Endothelial cell of umbilical vein (primary cell): Measurements from ENCODE around the gene HELQ. TPM values are rescaled to one million over a fixed set of nuclear protein-coding genes. Genes with fewer than 3 reads are reported as not detected.

Experiments used
- BruUV-seq: library from RNA; stranded (reverse); fragments of 400-500 nt; replicated peaks from 2 replicates; lab custom pipeline; 2021; lab: Mats Ljungman, UMichigan
- CTCF ChIA-PET: fragments of 300-600, 350-600 bp; sonication (Branson Sonifier 250); formaldehyde crosslinking; loops from one replicate; lab custom pipeline; 2021; ENCODE audit warnings: antibody characterized with exemption, inconsistent platforms; lab: Charles Lee
- POLR2A ChIA-PET: fragments of 300-600, 350-600 bp; sonication (Branson Sonifier 250); formaldehyde crosslinking; loops from one replicate; lab custom pipeline; 2021; ENCODE audit warnings: antibody characterized with exemption, inconsistent platforms; lab: Charles Lee
- DNase-seq: peaks from one replicate; pipeline ENCODE4 v3.0.0-alpha.2; 2011; ENCODE audit warnings: low read depth, low spot score
- FAIRE-seq: peaks from 2 replicates; lab custom pipeline; 2011; peaks lifted over from hg19 to GRCh38; lab: Jason Lieb, UNC
- H2AFZ ChIP-seq: 2 replicates; pipeline ENCODE4 v1.6.0; 2012; ENCODE audit warnings: low read depth, low read length, control low read depth, inconsistent platforms
- H3K27ac ChIP-seq: 2 replicates; pipeline ENCODE4 v1.5.1; 2011; ENCODE audit warnings: low read depth, mild to moderate bottlenecking, control low read depth, low read length, moderate library complexity; ENCODE audit not compliant: insufficient read depth
- H3K27me3 ChIP-seq, 2 experiments: 2 replicates each; pipeline versions ENCODE4 v1.6.0 to v1.6.1; 2011; ENCODE audit warnings: low read length in 2 of 2, mixed read lengths in 1 of 2; ENCODE audit not compliant: control insufficient read depth in 2 of 2, insufficient read depth in 2 of 2
- H3K36me3 ChIP-seq, 2 experiments: 2 replicates in 1 of 2; 3 replicates in 1 of 2; pipeline ENCODE4 v1.5.1; 2011; ENCODE audit warnings: low read length in 2 of 2, mild to moderate bottlenecking in 1 of 2, moderate library complexity in 1 of 2; ENCODE audit not compliant: control insufficient read depth in 2 of 2, insufficient read depth in 2 of 2; ENCODE audit errors: extremely low read depth in 1 of 2
- H3K4me1 ChIP-seq: 3 replicates; pipeline ENCODE4 v1.5.1; 2011; ENCODE audit warnings: mild to moderate bottlenecking, low read length; ENCODE audit not compliant: control insufficient read depth, insufficient read depth; ENCODE audit errors: extremely low read depth
- H3K4me2 ChIP-seq: 2 replicates; pipeline ENCODE4 v1.6.1; 2011; ENCODE audit warnings: low read length, control low read depth, mixed read lengths; ENCODE audit not compliant: insufficient read depth
- H3K4me3 ChIP-seq, 3 experiments: fragments of 200-600 bp in 1 of 3; sonication (generic), shearing (Covaris generic) in 1 of 3; replicated peaks in 1 of 3; 2 replicates each; pipeline ENCODE4 v1.5.1; 2011 to 2016; ENCODE audit warnings: control low read depth in 3 of 3, low read length in 3 of 3, mild to moderate bottlenecking in 2 of 3, inconsistent platforms in 1 of 3, low read depth in 1 of 3, moderate library complexity in 1 of 3; ENCODE audit not compliant: insufficient read depth in 1 of 3
- H3K79me2 ChIP-seq: 2 replicates; pipeline ENCODE4 v1.6.0; 2012; ENCODE audit warnings: low read length, inconsistent platforms; ENCODE audit not compliant: control insufficient read depth, insufficient read depth
- H3K9ac ChIP-seq: replicated peaks from 2 replicates; pipeline ENCODE3; 2011; ENCODE audit warnings: low read length, control low read depth; ENCODE audit not compliant: insufficient read depth; ENCODE audit errors: extremely low read depth
- H3K9me1 ChIP-seq: replicated peaks from 3 replicates; pipeline ENCODE4 v1.6.0; 2011; ENCODE audit warnings: mild to moderate bottlenecking, low read length; ENCODE audit not compliant: control insufficient read depth, insufficient read depth; ENCODE audit errors: extremely low read depth
- H3K9me3 ChIP-seq: replicated peaks from 2 replicates; pipeline ENCODE4 v1.5.1; 2012; ENCODE audit warnings: low read length, inconsistent platforms; ENCODE audit not compliant: control insufficient read depth, insufficient read depth
- H4K20me1 ChIP-seq: replicated peaks from 2 replicates; pipeline ENCODE3; 2011; ENCODE audit warnings: mild to moderate bottlenecking, low read length; ENCODE audit not compliant: control insufficient read depth, insufficient read depth; ENCODE audit errors: extremely low read depth
- EZH2 ChIP-seq: IDR thresholded peaks from 2 replicates; pipeline ENCODE4 v1.6.1; 2012; ENCODE audit warnings: borderline replicate concordance, low read depth, mild to moderate bottlenecking, moderate library complexity, low read length, inconsistent platforms; ENCODE audit not compliant: severe bottlenecking
- FOS ChIP-seq: IDR thresholded peaks from 2 replicates; pipeline ENCODE4 v1.6.1; 2011; ENCODE audit warnings: mild to moderate bottlenecking, low read length, moderate library complexity, borderline replicate concordance; ENCODE audit not compliant: insufficient read depth
- GATA2 ChIP-seq: IDR thresholded peaks from 2 replicates; pipeline ENCODE4 v1.7.0; 2011; ENCODE audit warnings: low read depth, mild to moderate bottlenecking, moderate library complexity, mixed read lengths, low read length; ENCODE audit not compliant: insufficient read length, insufficient read depth
- JUN ChIP-seq: IDR thresholded peaks from 2 replicates; pipeline ENCODE4 v1.6.1; 2011; ENCODE audit warnings: borderline replicate concordance, low read depth; ENCODE audit not compliant: insufficient read length, insufficient read depth
- MYC ChIP-seq: IDR thresholded peaks from one replicate; pipeline ENCODE4 v1.6.1; 2011; ENCODE audit warnings: mild to moderate bottlenecking, low read depth, low read length
- POLR2A ChIP-seq: IDR thresholded peaks from 2 replicates; pipeline ENCODE4 v1.6.1; 2012; ENCODE audit warnings: low read depth, mild to moderate bottlenecking, control low read depth, low read length
- POLR2AphosphoS5 ChIP-seq: IDR thresholded peaks from 2 replicates; pipeline ENCODE4 v1.6.1; 2012; ENCODE audit warnings: low read depth, mild to moderate bottlenecking, control low read depth, low read length, moderate library complexity; ENCODE audit not compliant: insufficient read depth
- dilution Hi-C: fragments of 300-500 bp; cut with MboI; formaldehyde crosslinking; loops from one replicate; pipeline ENCODE4 v1.15.0; 2019; ENCODE audit warnings: low sequenced_read_pairs; ENCODE audit not compliant: extremely low pct_ligation_motif_present
- intact Hi-C: fragments of 100-400 bp; cut with micrococcal nuclease; formaldehyde crosslinking; loops from one replicate; pipeline ENCODE4 v1.10.0; 2022
- polyA plus RNA-seq, 4 experiments: library from polyadenylated mRNA; depleted of rRNA in 3 of 4; stranded (reverse) in 3 of 4; unstranded in 1 of 4; fragments of >200 nt; gene quantifications; 2 replicates each; pipeline versions ENCODE4 v1.2.1 to v1.2.3, GENCODE V29; 2011 to 2012; ENCODE audit warnings: missing spikeins in 1 of 4
- total RNA-seq: library from RNA; stranded (reverse); gene quantifications from 2 replicates; pipeline ENCODE4 v1.2.3, GENCODE V29; 2021
- TF ChIP-seq, protein P1 (sequence below), 2 donors: IDR thresholded peaks; 1 replicate in 1 of 2; 2 replicates in 1 of 2; pipeline ENCODE4 v1.5.1; 2011; ENCODE audit warnings: low read length in 2 of 2, mild to moderate bottlenecking in 2 of 2, moderate library complexity in 2 of 2, control low read depth in 1 of 2, inconsistent platforms in 1 of 2, low read depth in 1 of 2; ENCODE audit not compliant: insufficient read depth in 1 of 2; ENCODE audit errors: extremely low read depth in 1 of 2
- TF ChIP-seq, protein P2 (sequence below): IDR thresholded peaks from 2 replicates; pipeline ENCODE4 v1.6.1; 2011; ENCODE audit not compliant: insufficient read depth, insufficient read length

The HELQ gene
- total and polyA plus RNA-seq, 2 donors (not counting 3 experiments of a cell fraction or from before 2014, with no cell fraction given): 8.7 to 11.1 TPM

DNA sequence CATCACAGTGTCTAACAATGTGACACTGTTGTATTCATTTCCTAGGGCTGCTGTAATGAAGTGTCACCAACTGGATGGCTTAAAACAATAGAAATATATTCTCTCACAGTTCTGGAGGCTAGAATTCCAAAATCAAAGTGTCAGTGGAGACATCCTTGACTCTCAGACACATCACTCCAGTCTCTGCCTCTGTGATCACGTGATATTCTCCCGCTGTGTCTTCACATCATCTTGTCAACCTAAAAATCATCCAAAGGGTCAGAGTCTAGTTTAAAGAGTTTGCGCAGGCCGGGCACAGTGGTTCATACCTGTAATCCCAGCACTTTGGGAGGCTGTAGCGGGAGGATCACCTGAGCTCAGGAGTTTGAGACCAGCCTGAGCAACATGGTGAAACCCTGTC, 84.4 kb downstream of the HELQ start:
- Histone ChIP-seq H3K9me1 (no peaks in the 10 kb centered on the region), H3K9me3 (no peaks in the 10 kb centered on the region), H3K36me3 (no peaks in the 10 kb centered on the region), H4K20me1 (no peaks in the 10 kb centered on the region), H3K27ac (no peak overlapping the region), H3K27me3 (no peaks in the 10 kb centered on the region), H3K4me2 (no peak overlapping the region), H2AFZ (no peak overlapping the region), H3K9ac (no peak overlapping the region), H3K4me3 (no peak overlapping the region), H3K79me2 (no peaks in the 10 kb centered on the region), H3K4me1 (no peaks in the 10 kb centered on the region)
- CTCF ChIA-PET: interaction anchor here (1.6 to 1.7 kb wide), 2 partner anchors 9 to 33 kb away, joined by 4 to 8 read pairs; no protein-coding TSS in a partner anchor
- intact Hi-C loops: no loop called here
- no peak for DNase-seq
- POLR2A ChIA-PET: no interaction called here
- TF ChIP-seq GATA2: no peak
- no peak for TF ChIP-seq MYC
- no peak for TF ChIP-seq FOS
- TF ChIP-seq EZH2: no peak
- TF ChIP-seq POLR2AphosphoS5: no peak
- TF ChIP-seq, protein P1, sequence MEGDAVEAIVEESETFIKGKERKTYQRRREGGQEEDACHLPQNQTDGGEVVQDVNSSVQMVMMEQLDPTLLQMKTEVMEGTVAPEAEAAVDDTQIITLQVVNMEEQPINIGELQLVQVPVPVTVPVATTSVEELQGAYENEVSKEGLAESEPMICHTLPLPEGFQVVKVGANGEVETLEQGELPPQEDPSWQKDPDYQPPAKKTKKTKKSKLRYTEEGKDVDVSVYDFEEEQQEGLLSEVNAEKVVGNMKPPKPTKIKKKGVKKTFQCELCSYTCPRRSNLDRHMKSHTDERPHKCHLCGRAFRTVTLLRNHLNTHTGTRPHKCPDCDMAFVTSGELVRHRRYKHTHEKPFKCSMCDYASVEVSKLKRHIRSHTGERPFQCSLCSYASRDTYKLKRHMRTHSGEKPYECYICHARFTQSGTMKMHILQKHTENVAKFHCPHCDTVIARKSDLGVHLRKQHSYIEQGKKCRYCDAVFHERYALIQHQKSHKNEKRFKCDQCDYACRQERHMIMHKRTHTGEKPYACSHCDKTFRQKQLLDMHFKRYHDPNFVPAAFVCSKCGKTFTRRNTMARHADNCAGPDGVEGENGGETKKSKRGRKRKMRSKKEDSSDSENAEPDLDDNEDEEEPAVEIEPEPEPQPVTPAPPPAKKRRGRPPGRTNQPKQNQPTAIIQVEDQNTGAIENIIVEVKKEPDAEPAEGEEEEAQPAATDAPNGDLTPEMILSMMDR (IDR thresholded peaks at IDR 0.05; ENCODE audit: extremely low read depth in 1 of 2, insufficient read depth in 1 of 2, low read depth in 1 of 2, low read length in 2 of 2): no peak
- TF ChIP-seq, protein P2, sequence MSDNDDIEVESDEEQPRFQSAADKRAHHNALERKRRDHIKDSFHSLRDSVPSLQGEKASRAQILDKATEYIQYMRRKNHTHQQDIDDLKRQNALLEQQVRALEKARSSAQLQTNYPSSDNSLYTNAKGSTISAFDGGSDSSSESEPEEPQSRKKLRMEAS: no peak
- TF ChIP-seq JUN: no peak
- TF ChIP-seq POLR2A: no peak
- dilution Hi-C loops: no loop called here
- no TSS peak for BruUV-seq
- FAIRE-seq: no peak
